ENCODE measurements around the gene NRF1. TPM values are rescaled to one million over a fixed set of nuclear protein-coding genes. Genes with fewer than 3 reads are reported as not detected.

The NRF1 gene
- total RNA-seq, 1 experiment from 2014 or later = 25.9 TPM

- Histone ChIP-seq H3K79me2 (ENCODE audit: insufficient read depth, low read length) (peaks cover 95% of the 10 kb centered on the region), H3K4me1 (ENCODE audit: control insufficient read depth in 1 of 2, insufficient read depth in 2 of 2, low read length in 2 of 2) (no peaks in the 10 kb centered on the region), H3K9me3 (ENCODE audit: control insufficient read depth in 1 of 2, insufficient read depth in 1 of 2, low read depth in 1 of 2, low read length in 2 of 2) (no peaks in the 10 kb centered on the region), H3K27me3 (ENCODE audit: insufficient read depth, low read length) (no peaks in the 10 kb centered on the region), H3K36me3 (ENCODE audit: control insufficient read depth in 1 of 2, insufficient read depth in 2 of 2, low read length in 2 of 2) (no peaks in the 10 kb centered on the region), H4K20me1 (ENCODE audit: insufficient read depth) (peaks cover 11% of the 10 kb centered on the region; the same call in 1 of the 2 replicates), H3K4me3 (replicated peaks in 1 of 2; ENCODE audit: low read depth in 1 of 2, low read length in 2 of 2) (no peak overlapping the region), H2AFZ (ENCODE audit: low read depth, low read length, poor library complexity, severe bottlenecking) (no peak overlapping the region), H3K9me2 (ENCODE audit: insufficient read depth) (no peaks in the 10 kb centered on the region), H3K27ac (ENCODE audit: low read depth, low read length) (no peak overlapping the region), H3K9ac (ENCODE audit: low read length) (no peak overlapping the region), H3K4me2 (ENCODE audit: low read length) (no peak overlapping the region)
- ChIA-PET CTCF (interaction anchor here (1.2 kb wide), 1 partner anchor 17 kb away, joined by 3 read pairs; no protein-coding TSS in a partner anchor), POLR2A (no interaction called here), RAD21 (ENCODE audit: low non-redundant PET in 1 of 2, low total read pairs in 2 of 2, uncharacterized antibody in 2 of 2, unreplicated experiment in 2 of 2) (no interaction called here)
- ATAC-seq = no peak
- TF ChIP-seq ZFX (IDR thresholded peaks at IDR 0.05) (no peak), RAD21 (IDR thresholded peaks at IDR 0.05; ENCODE audit: low read depth) (no peak), EZH2 (IDR thresholded peaks at IDR 0.05) (no peak), SRF (IDR thresholded peaks at IDR 0.05; ENCODE audit: low read depth) (no peak), EZH2phosphoT487 (IDR thresholded peaks at IDR 0.05; ENCODE audit: borderline replicate concordance) (no peak), YY1 (IDR thresholded peaks at IDR 0.05; ENCODE audit: extremely low read depth, insufficient replicate concordance, low read depth, low read length) (no peak), ZNF274 (IDR thresholded peaks at IDR 0.05; ENCODE audit: low read depth, low read length) (no peak), MAX (IDR thresholded peaks at IDR 0.05) (no peak), POLR2A (IDR thresholded peaks at IDR 0.05; ENCODE audit: borderline replicate concordance, extremely low read depth, insufficient read depth, insufficient read length) (no peak), CEBPB (IDR thresholded peaks at IDR 0.05; ENCODE audit: low read depth) (no peak), SIN3A (IDR thresholded peaks at IDR 0.05; ENCODE audit: low read depth) (no peak), ZBTB33 (IDR thresholded peaks at IDR 0.05; ENCODE audit: extremely low read depth, insufficient replicate concordance, low read length) (no peak), REST (IDR thresholded peaks at IDR 0.05; ENCODE audit: low read depth) (no peak), FOSL1 (IDR thresholded peaks at IDR 0.05; ENCODE audit: low read depth) (no peak), SP1 (IDR thresholded peaks at IDR 0.05; ENCODE audit: low read depth) (no peak), TCF7L2 (IDR thresholded peaks at IDR 0.05; ENCODE audit: borderline replicate concordance, extremely low read depth, insufficient read depth, insufficient read length) (no peak)
- TF ChIP-seq, protein P1, sequence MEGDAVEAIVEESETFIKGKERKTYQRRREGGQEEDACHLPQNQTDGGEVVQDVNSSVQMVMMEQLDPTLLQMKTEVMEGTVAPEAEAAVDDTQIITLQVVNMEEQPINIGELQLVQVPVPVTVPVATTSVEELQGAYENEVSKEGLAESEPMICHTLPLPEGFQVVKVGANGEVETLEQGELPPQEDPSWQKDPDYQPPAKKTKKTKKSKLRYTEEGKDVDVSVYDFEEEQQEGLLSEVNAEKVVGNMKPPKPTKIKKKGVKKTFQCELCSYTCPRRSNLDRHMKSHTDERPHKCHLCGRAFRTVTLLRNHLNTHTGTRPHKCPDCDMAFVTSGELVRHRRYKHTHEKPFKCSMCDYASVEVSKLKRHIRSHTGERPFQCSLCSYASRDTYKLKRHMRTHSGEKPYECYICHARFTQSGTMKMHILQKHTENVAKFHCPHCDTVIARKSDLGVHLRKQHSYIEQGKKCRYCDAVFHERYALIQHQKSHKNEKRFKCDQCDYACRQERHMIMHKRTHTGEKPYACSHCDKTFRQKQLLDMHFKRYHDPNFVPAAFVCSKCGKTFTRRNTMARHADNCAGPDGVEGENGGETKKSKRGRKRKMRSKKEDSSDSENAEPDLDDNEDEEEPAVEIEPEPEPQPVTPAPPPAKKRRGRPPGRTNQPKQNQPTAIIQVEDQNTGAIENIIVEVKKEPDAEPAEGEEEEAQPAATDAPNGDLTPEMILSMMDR (IDR thresholded peaks at IDR 0.05 in 2 of 3, conservative IDR thresholded peaks at IDR 0.05 in 1 of 3; ENCODE audit: borderline replicate concordance in 1 of 3, insufficient read depth in 1 of 3, low read depth in 2 of 3, low read length in 2 of 3) = no peak
- no TSS peak for BruUV-seq (replicated peaks)
- no peak for DNase-seq (ENCODE audit: low read depth, low spot score)
- intact Hi-C loops (cut with micrococcal nuclease) = no loop called here
Observed at GRCh38 chr7:129630341-129630740, 18.8 kb downstream of the NRF1 start.
